GM23338 (cell line): ENCODE results near the gene ECE1. TPM values are rescaled to one million over a fixed set of nuclear protein-coding genes. Genes with fewer than 3 reads are reported as not detected.

ENCODE experiments used
- ATAC-seq: fragments of 200-7000 bp; cut with Tn5 transposase; 3 replicates; pipeline ENCODE4 v1.9.1; 2020
- DNase-seq: peaks from one replicate; pipeline ENCODE4 v3.0.0-alpha.2; 2015; ENCODE audit warnings: low spot score
- H2AFZ ChIP-seq: fragments of 200-600 bp; sonication (generic); 2 replicates; pipeline ENCODE4 v1.8.0; 2016; ENCODE audit warnings: antibody characterized with exemption, mild to moderate bottlenecking, moderate library complexity
- H3F3A ChIP-seq: fragments of 200-600 bp; sonication (generic); replicated peaks from 2 replicates; pipeline ENCODE4 v1.8.0; 2017; ENCODE audit warnings: antibody characterized with exemption, mixed run types, low read depth
- H3K27ac ChIP-seq: fragments of 200-600 bp; sonication (generic); 2 replicates; pipeline ENCODE4 v1.6.1; 2016; ENCODE audit warnings: low read depth
- H3K27me3 ChIP-seq: fragments of 200-600 bp; sonication (generic); 2 replicates; pipeline ENCODE4 v1.8.0; 2016; ENCODE audit warnings: mild to moderate bottlenecking, mixed run types, moderate library complexity; ENCODE audit not compliant: insufficient read depth
- H3K36me3 ChIP-seq: fragments of 200-600 bp; sonication (generic); 2 replicates; pipeline ENCODE4 v1.8.0; 2016; ENCODE audit warnings: mild to moderate bottlenecking; ENCODE audit not compliant: insufficient read depth
- H3K4me1 ChIP-seq: fragments of 200-600 bp; sonication (generic); 2 replicates; pipeline ENCODE4 v1.8.0; 2016; ENCODE audit warnings: mild to moderate bottlenecking, moderate library complexity; ENCODE audit not compliant: insufficient read depth
- H3K4me2 ChIP-seq: fragments of 200-600 bp; sonication (generic); 2 replicates; pipeline ENCODE4 v1.7.1; 2017; ENCODE audit warnings: mixed run types
- H3K4me3 ChIP-seq: fragments of 200-600 bp; sonication (generic); 2 replicates; pipeline ENCODE4 v1.6.1; 2016; ENCODE audit warnings: mixed run types
- H3K79me2 ChIP-seq: fragments of 200-600 bp; sonication (generic); replicated peaks from 2 replicates; pipeline ENCODE4 v1.8.0; 2017; ENCODE audit warnings: mild to moderate bottlenecking; ENCODE audit not compliant: insufficient read depth
- H3K9me2 ChIP-seq: fragments of 200-600 bp; sonication (generic); 2 replicates; pipeline ENCODE4 v1.8.0; 2017; ENCODE audit not compliant: insufficient read depth
- H4K20me1 ChIP-seq: fragments of 200-600 bp; sonication (generic); replicated peaks from 2 replicates; pipeline ENCODE4 v1.8.0; 2017; ENCODE audit warnings: mild to moderate bottlenecking; ENCODE audit not compliant: insufficient read depth
- H3K27ac Mint-ChIP-seq: 2 replicates; pipeline ENCODE4 v1.8.0; 2020; ENCODE audit warnings: inconsistent platforms, mild to moderate bottlenecking, moderate library complexity, mixed read lengths
- H3K27me3 Mint-ChIP-seq: 3 replicates; pipeline ENCODE4 v1.8.0; 2022; ENCODE audit warnings: low read depth, mild to moderate bottlenecking, moderate library complexity, mixed read lengths, inconsistent platforms; ENCODE audit not compliant: insufficient read depth, poor library complexity
- H3K36me3 Mint-ChIP-seq: 3 replicates; pipeline ENCODE4 v1.8.0; 2021; ENCODE audit warnings: low read depth, mild to moderate bottlenecking, inconsistent platforms, moderate library complexity, mixed read lengths
- H3K4me1 Mint-ChIP-seq: 3 replicates; pipeline ENCODE4 v1.8.0; 2020; ENCODE audit warnings: mild to moderate bottlenecking, inconsistent platforms, mixed read lengths
- H3K4me3 Mint-ChIP-seq: 3 replicates; pipeline ENCODE4 v1.8.0; 2021; ENCODE audit warnings: moderate library complexity, mild to moderate bottlenecking, inconsistent platforms, mixed read lengths
- H3K9me3 Mint-ChIP-seq: 3 replicates; pipeline ENCODE4 v1.8.0; 2020; ENCODE audit warnings: moderate library complexity, mild to moderate bottlenecking, inconsistent platforms, mixed read lengths
- CREB1 ChIP-seq: fragments of 250-450 bp; sonication (Bioruptor Pico); IDR thresholded peaks from 2 replicates; pipeline ENCODE4 v1.5.0; 2020; ENCODE audit warnings: low read depth, mild to moderate bottlenecking, moderate library complexity
- EZH2 ChIP-seq: fragments of 200-600 bp; sonication (generic); IDR thresholded peaks from one replicate; pipeline ENCODE4 v1.8.0; 2017; ENCODE audit warnings: antibody characterized with exemption, mild to moderate bottlenecking, low read depth; ENCODE audit not compliant: unreplicated experiment
- EZH2phosphoT487 ChIP-seq: fragments of 200-600 bp; sonication (generic); IDR thresholded peaks from one replicate; pipeline ENCODE4 v1.8.1; 2018; ENCODE audit warnings: antibody characterized with exemption; ENCODE audit not compliant: unreplicated experiment
- JUNB ChIP-seq: IDR thresholded peaks from one replicate; pipeline ENCODE4 v1.6.1; 2016; ENCODE audit warnings: antibody characterized with exemption; ENCODE audit not compliant: unreplicated experiment
- NANOG ChIP-seq: IDR thresholded peaks from 2 replicates; pipeline ENCODE4 v1.6.1; 2016; ENCODE audit warnings: antibody characterized with exemption, borderline replicate concordance
- POLR2AphosphoS5 ChIP-seq: IDR thresholded peaks from 2 replicates; pipeline ENCODE4 v1.6.1; 2016; ENCODE audit warnings: antibody characterized with exemption, low read depth
- REST ChIP-seq: IDR thresholded peaks from one replicate; pipeline ENCODE4 v1.6.1; 2018; ENCODE audit warnings: antibody characterized with exemption; ENCODE audit not compliant: unreplicated experiment
- ZNF114 ChIP-seq: fragments of 250-450 bp; sonication (Bioruptor Pico); IDR thresholded peaks from 2 replicates; pipeline ENCODE4 v1.5.0; 2020; ENCODE audit warnings: mild to moderate bottlenecking, moderate library complexity
- ZNF331 ChIP-seq: fragments of 250-450 bp; sonication (Bioruptor Pico); IDR thresholded peaks from 2 replicates; pipeline ENCODE4 v1.5.0; 2020; ENCODE audit warnings: low read depth, mild to moderate bottlenecking, moderate library complexity
- ZNF462 ChIP-seq: fragments of 250-450 bp; sonication (Bioruptor Pico); IDR thresholded peaks from 2 replicates; pipeline ENCODE4 v1.5.0; 2020; ENCODE audit warnings: mild to moderate bottlenecking, moderate library complexity
- polyA plus RNA-seq: library from polyadenylated mRNA; unstranded; fragments of >200 nt; fragmentation: Nextera tagmentation; extraction: Ambion mirVana; gene quantifications from 2 replicates; pipeline ENCODE4 v1.2.1, GENCODE V29; 2016
- total RNA-seq: library from RNA; depleted of rRNA; stranded (reverse); fragments of >200 nt; shearing (Covaris generic); gene quantifications from 2 replicates; pipeline ENCODE4 v1.2.3, GENCODE V29; 2014

The ECE1 gene
- total and polyA plus RNA-seq, 2 experiments from 2014 or later: 11.0 to 45.0 TPM

- TF ChIP-seq JUNB (no peak), ZNF331 (CRISPR knock-in tag) (no peak)
- Histone ChIP-seq H3K27me3 (peaks cover 2% of the 10 kb centered on the region; the same call in 1 of the 2 replicates), H3K4me2 (no peak overlapping the region), H3K4me3 (no peak overlapping the region), H3K9me2 (no peaks in the 10 kb centered on the region), H3F3A (0 out of 2 replicates have a peak, but pooled peaks cover 4% of the 10 kb centered on the region), H3K4me1 (peaks cover 19% of the 10 kb centered on the region), H3K36me3 (no peaks in the 10 kb centered on the region), H3K79me2 (peaks cover 43% of the 10 kb centered on the region), H2AFZ (no peak overlapping the region), H3K27ac (no peak overlapping the region), H4K20me1 (peaks cover 16% of the 10 kb centered on the region)
- H3K9me3 Mint-ChIP-seq: no peaks in the 10 kb centered on the region
- H3K27ac Mint-ChIP-seq: no peak overlapping the region
- H3K4me1 Mint-ChIP-seq: peaks cover 51% of the 10 kb centered on the region
- H3K27me3 Mint-ChIP-seq: peaks cover 16% of the 10 kb centered on the region
- ATAC-seq (no peak), DNase-seq (no peak)
- no peak overlapping the region; the same call in 2 of the 3 replicates for H3K4me3 Mint-ChIP-seq
- no peaks in the 10 kb centered on the region for H3K36me3 Mint-ChIP-seq
Measured at GRCh38 chr1:21337928-21338572, 47.8 kb upstream of the ECE1 start.

- Histone ChIP-seq H3K27ac (no peak overlapping the region), H3F3A (0 out of 2 replicates have a peak, but pooled peaks cover 4% of the 10 kb centered on the region), H3K9me2 (no peaks in the 10 kb centered on the region), H3K4me1 (peaks cover 22% of the 10 kb centered on the region), H3K4me3 (no peak overlapping the region), H3K79me2 (peaks cover 40% of the 10 kb centered on the region), H2AFZ (no peak overlapping the region), H3K4me2 (no peak overlapping the region), H3K36me3 (no peaks in the 10 kb centered on the region), H3K27me3 (no peaks in the 10 kb centered on the region), H4K20me1 (peaks cover 16% of the 10 kb centered on the region)
- Mint-ChIP-seq H3K4me3 (no peak overlapping the region), H3K36me3 (no peaks in the 10 kb centered on the region), H3K4me1 (peaks cover 50% of the 10 kb centered on the region), H3K27ac (no peak overlapping the region), H3K27me3 (peaks cover 12% of the 10 kb centered on the region), H3K9me3 (no peaks in the 10 kb centered on the region)
- DNase-seq (no peak), ATAC-seq (no peak)
- TF ChIP-seq POLR2AphosphoS5 (no peak), REST (no peak), ZNF114 (no peak), EZH2 (no peak), CREB1 (CRISPR knock-in tag) (no peak), ZNF462 (no peak), NANOG (no peak), JUNB (no peak), EZH2phosphoT487 (no peak)
Measured at GRCh38 chr1:21337454-21337927, 47.2 kb upstream of the ECE1 start.
